OCI-LY1 (cell line): ENCODE data around the gene KRT16.

ENCODE experiments used
- CTCF ChIP-seq: fragments of 200-600 bp; sonication (generic), shearing (Covaris generic); IDR thresholded peaks from 2 replicates; pipeline ENCODE4 v1.5.1; 2017; ENCODE audit warnings: mild to moderate bottlenecking, antibody characterized with exemption, low read length, moderate library complexity, mixed read lengths
- EZH2 ChIP-seq: fragments of 200-600 bp; sonication (generic), shearing (Covaris generic); IDR thresholded peaks from 2 replicates; pipeline ENCODE4 v1.8.0; 2017; ENCODE audit warnings: borderline replicate concordance, mixed run types, mild to moderate bottlenecking, antibody characterized with exemption, low read length, moderate library complexity, mixed read lengths

GRCh38 chr17:41653892-41654677 is 41.5 kb upstream of the KRT16 start:
- TF ChIP-seq CTCF (no peak), EZH2 (no peak)
